ENCODE data around the gene MAST3. TPM values are rescaled to one million over a fixed set of nuclear protein-coding genes. Genes with fewer than 3 reads are reported as not detected.

Gene MAST3
- total RNA-seq, 1 experiment from 2014 or later = 14.2 TPM

DNA sequence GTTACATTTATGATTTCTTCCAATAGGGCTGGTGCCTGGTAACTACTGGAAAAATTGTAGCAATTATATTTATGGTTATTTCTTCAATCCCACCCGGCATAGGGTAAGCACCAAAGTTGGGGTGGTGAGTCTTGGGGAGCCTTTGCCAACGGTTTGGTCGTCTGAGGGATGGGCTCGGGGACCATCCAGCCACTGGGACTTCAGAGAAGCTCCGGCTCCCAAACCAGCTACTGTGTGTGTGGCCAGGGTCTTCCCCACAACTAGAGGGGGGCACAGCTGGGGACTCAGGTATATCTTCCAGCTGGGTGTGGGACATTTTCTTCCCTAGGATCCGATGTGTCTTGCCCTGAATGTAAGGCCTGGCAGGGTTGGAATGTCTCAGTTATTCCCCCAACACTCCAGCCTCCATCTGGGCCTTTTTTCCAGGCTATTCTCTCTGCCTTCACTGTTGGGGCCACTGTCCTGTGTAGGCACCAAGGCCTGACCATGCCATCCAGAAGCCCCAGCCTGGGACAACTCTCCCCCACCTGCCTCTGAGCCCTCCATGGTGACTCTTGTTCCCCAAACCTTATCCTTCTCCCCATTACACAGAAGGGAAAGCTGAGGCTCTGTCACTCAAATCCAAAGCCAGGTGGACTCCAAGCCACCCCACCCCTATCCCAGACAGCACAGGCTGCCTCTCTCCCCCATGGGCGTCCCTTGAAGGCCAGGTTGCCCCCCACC, 74.9 kb downstream of the MAST3 start:
- Histone ChIP-seq H3K27me3 (ENCODE audit: insufficient read depth, low read length) (no peaks in the 10 kb centered on the region), H4K20me1 (ENCODE audit: insufficient read depth) (no peaks in the 10 kb centered on the region), H3K36me3 (ENCODE audit: control insufficient read depth in 1 of 2, insufficient read depth in 2 of 2, low read length in 2 of 2) (peaks cover 10 to 19% of the 10 kb centered on the region in 2 experiments; a peak in 3 of 4 replicates), H2AFZ (ENCODE audit: low read depth, low read length, poor library complexity, severe bottlenecking) (no peak overlapping the region), H3K4me2 (ENCODE audit: low read length) (no peak overlapping the region), H3K9me3 (ENCODE audit: control insufficient read depth in 1 of 2, insufficient read depth in 1 of 2, low read depth in 1 of 2, low read length in 2 of 2) (no peaks in the 10 kb centered on the region), H3K9ac (ENCODE audit: low read length) (no peak overlapping the region), H3K79me2 (ENCODE audit: insufficient read depth, low read length) (peaks cover 10% of the 10 kb centered on the region; the same call in 1 of the 2 replicates), H3K27ac (ENCODE audit: low read depth, low read length) (0 out of 2 replicates have a peak overlapping the region, but pooled peaks have one; percentile 78), H3K4me1 (ENCODE audit: control insufficient read depth in 1 of 2, insufficient read depth in 2 of 2, low read length in 2 of 2) (peaks cover 11 to 20% of the 10 kb centered on the region in 2 experiments), H3K9me2 (ENCODE audit: insufficient read depth) (no peaks in the 10 kb centered on the region), H3K4me3 (replicated peaks in 1 of 2; ENCODE audit: low read depth in 1 of 2, low read length in 2 of 2) (no peak overlapping the region)
- intact Hi-C loops (cut with micrococcal nuclease) = no loop called here
- BruUV-seq (replicated peaks) = no TSS peak
- ChIA-PET CTCF (no interaction called here), POLR2A (no interaction called here), RAD21 (ENCODE audit: low non-redundant PET in 1 of 2, low total read pairs in 2 of 2, uncharacterized antibody in 2 of 2, unreplicated experiment in 2 of 2) (interaction anchor here in 1 of 2 experiments (0.6 kb wide), 1 partner anchor 73 kb away, joined by 3 read pairs; no protein-coding TSS in a partner anchor)
- DNase-seq (ENCODE audit: low read depth, low spot score) (no peak), ATAC-seq (no peak)
- no peak for TF ChIP-seq ZNF274 (IDR thresholded peaks at IDR 0.05; ENCODE audit: low read depth, low read length)
- TF ChIP-seq ZFX (IDR thresholded peaks at IDR 0.05) = no peak
- no peak for TF ChIP-seq FOSL1 (IDR thresholded peaks at IDR 0.05; ENCODE audit: low read depth)
- TF ChIP-seq, protein P1, sequence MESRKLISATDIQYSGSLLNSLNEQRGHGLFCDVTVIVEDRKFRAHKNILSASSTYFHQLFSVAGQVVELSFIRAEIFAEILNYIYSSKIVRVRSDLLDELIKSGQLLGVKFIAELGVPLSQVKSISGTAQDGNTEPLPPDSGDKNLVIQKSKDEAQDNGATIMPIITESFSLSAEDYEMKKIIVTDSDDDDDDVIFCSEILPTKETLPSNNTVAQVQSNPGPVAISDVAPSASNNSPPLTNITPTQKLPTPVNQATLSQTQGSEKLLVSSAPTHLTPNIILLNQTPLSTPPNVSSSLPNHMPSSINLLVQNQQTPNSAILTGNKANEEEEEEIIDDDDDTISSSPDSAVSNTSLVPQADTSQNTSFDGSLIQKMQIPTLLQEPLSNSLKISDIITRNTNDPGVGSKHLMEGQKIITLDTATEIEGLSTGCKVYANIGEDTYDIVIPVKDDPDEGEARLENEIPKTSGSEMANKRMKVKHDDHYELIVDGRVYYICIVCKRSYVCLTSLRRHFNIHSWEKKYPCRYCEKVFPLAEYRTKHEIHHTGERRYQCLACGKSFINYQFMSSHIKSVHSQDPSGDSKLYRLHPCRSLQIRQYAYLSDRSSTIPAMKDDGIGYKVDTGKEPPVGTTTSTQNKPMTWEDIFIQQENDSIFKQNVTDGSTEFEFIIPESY (IDR thresholded peaks at IDR 0.05; ENCODE audit: extremely low read depth, insufficient replicate concordance, low read length) = no peak
- TF ChIP-seq TCF7L2 (IDR thresholded peaks at IDR 0.05; ENCODE audit: borderline replicate concordance, extremely low read depth, insufficient read depth, insufficient read length) = no peak
- TF ChIP-seq YY1 (IDR thresholded peaks at IDR 0.05; ENCODE audit: extremely low read depth, insufficient replicate concordance, low read depth, low read length) = no peak
- TF ChIP-seq POLR2A (IDR thresholded peaks at IDR 0.05; ENCODE audit: borderline replicate concordance, extremely low read depth, insufficient read depth, insufficient read length) = no peak
- no peak for TF ChIP-seq CEBPB (IDR thresholded peaks at IDR 0.05; ENCODE audit: low read depth)
- no peak for TF ChIP-seq POLR2AphosphoS5 (IDR thresholded peaks at IDR 0.05; ENCODE audit: low read depth, low read length)
- TF ChIP-seq, protein P2, sequence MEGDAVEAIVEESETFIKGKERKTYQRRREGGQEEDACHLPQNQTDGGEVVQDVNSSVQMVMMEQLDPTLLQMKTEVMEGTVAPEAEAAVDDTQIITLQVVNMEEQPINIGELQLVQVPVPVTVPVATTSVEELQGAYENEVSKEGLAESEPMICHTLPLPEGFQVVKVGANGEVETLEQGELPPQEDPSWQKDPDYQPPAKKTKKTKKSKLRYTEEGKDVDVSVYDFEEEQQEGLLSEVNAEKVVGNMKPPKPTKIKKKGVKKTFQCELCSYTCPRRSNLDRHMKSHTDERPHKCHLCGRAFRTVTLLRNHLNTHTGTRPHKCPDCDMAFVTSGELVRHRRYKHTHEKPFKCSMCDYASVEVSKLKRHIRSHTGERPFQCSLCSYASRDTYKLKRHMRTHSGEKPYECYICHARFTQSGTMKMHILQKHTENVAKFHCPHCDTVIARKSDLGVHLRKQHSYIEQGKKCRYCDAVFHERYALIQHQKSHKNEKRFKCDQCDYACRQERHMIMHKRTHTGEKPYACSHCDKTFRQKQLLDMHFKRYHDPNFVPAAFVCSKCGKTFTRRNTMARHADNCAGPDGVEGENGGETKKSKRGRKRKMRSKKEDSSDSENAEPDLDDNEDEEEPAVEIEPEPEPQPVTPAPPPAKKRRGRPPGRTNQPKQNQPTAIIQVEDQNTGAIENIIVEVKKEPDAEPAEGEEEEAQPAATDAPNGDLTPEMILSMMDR (IDR thresholded peaks at IDR 0.05 in 2 of 3, conservative IDR thresholded peaks at IDR 0.05 in 1 of 3; ENCODE audit: borderline replicate concordance in 1 of 3, insufficient read depth in 1 of 3, low read depth in 2 of 3, low read length in 2 of 3) = no peak
- TF ChIP-seq, protein P3, sequence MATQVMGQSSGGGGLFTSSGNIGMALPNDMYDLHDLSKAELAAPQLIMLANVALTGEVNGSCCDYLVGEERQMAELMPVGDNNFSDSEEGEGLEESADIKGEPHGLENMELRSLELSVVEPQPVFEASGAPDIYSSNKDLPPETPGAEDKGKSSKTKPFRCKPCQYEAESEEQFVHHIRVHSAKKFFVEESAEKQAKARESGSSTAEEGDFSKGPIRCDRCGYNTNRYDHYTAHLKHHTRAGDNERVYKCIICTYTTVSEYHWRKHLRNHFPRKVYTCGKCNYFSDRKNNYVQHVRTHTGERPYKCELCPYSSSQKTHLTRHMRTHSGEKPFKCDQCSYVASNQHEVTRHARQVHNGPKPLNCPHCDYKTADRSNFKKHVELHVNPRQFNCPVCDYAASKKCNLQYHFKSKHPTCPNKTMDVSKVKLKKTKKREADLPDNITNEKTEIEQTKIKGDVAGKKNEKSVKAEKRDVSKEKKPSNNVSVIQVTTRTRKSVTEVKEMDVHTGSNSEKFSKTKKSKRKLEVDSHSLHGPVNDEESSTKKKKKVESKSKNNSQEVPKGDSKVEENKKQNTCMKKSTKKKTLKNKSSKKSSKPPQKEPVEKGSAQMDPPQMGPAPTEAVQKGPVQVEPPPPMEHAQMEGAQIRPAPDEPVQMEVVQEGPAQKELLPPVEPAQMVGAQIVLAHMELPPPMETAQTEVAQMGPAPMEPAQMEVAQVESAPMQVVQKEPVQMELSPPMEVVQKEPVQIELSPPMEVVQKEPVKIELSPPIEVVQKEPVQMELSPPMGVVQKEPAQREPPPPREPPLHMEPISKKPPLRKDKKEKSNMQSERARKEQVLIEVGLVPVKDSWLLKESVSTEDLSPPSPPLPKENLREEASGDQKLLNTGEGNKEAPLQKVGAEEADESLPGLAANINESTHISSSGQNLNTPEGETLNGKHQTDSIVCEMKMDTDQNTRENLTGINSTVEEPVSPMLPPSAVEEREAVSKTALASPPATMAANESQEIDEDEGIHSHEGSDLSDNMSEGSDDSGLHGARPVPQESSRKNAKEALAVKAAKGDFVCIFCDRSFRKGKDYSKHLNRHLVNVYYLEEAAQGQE (IDR thresholded peaks at IDR 0.05; ENCODE audit: low read depth) = no peak
- TF ChIP-seq RAD21 (IDR thresholded peaks at IDR 0.05; ENCODE audit: low read depth) = no peak
- no peak for TF ChIP-seq SP1 (IDR thresholded peaks at IDR 0.05; ENCODE audit: low read depth)
- no peak for TF ChIP-seq SRF (IDR thresholded peaks at IDR 0.05; ENCODE audit: low read depth)

Data from HCT116 (cell line).